Measurements from ENCODE around the gene NTM.
"Not testable (repeated sequence)": the region's sequence is repeated elsewhere in the genome, so short reads cannot be mapped to it uniquely, and the experiment has no call there.

DNA sequence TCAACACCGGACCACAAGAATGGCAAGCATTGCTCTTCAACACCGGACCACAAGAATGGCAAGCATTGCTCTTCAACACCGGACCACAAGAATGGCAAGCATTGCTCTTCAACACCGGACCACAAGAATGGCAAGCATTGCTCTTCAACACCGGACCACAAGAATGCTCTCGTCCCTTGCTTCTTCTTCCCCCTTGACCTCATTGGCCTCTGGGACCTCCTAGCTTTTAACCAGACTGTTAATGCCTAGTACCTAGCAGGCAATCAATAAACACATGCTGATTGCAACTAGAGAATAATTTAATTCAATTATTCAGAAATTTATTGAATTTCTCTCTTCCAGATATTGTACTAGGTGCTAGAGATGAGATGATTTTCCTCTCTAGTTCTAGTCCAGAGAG, 28.0 kb upstream of the NTM start:
- TF ChIP-seq, protein P1, sequence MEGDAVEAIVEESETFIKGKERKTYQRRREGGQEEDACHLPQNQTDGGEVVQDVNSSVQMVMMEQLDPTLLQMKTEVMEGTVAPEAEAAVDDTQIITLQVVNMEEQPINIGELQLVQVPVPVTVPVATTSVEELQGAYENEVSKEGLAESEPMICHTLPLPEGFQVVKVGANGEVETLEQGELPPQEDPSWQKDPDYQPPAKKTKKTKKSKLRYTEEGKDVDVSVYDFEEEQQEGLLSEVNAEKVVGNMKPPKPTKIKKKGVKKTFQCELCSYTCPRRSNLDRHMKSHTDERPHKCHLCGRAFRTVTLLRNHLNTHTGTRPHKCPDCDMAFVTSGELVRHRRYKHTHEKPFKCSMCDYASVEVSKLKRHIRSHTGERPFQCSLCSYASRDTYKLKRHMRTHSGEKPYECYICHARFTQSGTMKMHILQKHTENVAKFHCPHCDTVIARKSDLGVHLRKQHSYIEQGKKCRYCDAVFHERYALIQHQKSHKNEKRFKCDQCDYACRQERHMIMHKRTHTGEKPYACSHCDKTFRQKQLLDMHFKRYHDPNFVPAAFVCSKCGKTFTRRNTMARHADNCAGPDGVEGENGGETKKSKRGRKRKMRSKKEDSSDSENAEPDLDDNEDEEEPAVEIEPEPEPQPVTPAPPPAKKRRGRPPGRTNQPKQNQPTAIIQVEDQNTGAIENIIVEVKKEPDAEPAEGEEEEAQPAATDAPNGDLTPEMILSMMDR (IDR thresholded peaks at IDR 0.05) = not testable (repeated sequence)
- TF ChIP-seq EP300, POLR2A, POLR2AphosphoS5 (IDR thresholded peaks at IDR 0.05): not testable (repeated sequence)
